SU-DHL-6 (cell line): Measurements from ENCODE around the gene RBM26.

Experiments used
- CTCF ChIP-seq: fragments of 200-600 bp; sonication (generic); IDR thresholded peaks from one replicate; pipeline ENCODE4 v1.5.1; 2017; ENCODE audit warnings: antibody characterized with exemption, mild to moderate bottlenecking, low read length, moderate library complexity; ENCODE audit not compliant: insufficient read depth, poor library complexity, severe bottlenecking
- EZH2phosphoT487 ChIP-seq: fragments of 200-600 bp; sonication (generic), shearing (Covaris generic); conservative IDR thresholded peaks from 2 replicates; pipeline ENCODE4 v1.6.1; 2018; ENCODE audit warnings: mild to moderate bottlenecking, antibody characterized with exemption, low read length, moderate library complexity, mixed read lengths

DNA sequence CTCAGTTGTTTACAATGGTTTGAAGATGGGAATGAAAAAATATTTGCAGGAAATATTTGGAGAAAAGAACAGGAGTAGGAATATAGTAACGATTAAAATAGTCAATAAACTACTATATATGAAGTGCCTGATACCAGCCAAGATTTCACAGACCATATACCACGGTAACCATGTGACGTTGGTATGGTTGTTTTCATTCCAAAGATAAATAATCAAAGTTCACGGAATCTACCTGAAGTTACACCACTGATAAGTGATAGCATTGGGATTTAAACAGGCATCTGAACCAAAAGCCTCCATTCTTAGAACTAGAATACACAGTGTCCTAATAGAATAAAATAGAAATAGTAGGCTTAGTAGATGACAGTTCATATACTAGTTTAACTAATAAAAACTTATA, 123.5 kb downstream of the RBM26 start:
- TF ChIP-seq CTCF (no peak), EZH2phosphoT487 (no peak)
